Dermis microvascular lymphatic vessel endothelial cell (primary cell): ENCODE results near the gene TRPV5. TPM values are rescaled to one million over a fixed set of nuclear protein-coding genes. Genes with fewer than 3 reads are reported as not detected.

Experiments
- DNase-seq, 2 donors: peaks; one replicate each; pipeline versions ENCODE4 v3.0.0 to v3.0.0-alpha.2; 2010; ENCODE audit warnings: low read depth in 2 of 2
- total RNA-seq: library from RNA; depleted of rRNA; stranded (reverse); fragments of >200 nt; gene quantifications from 2 replicates; pipeline ENCODE4 v1.2.1, GENCODE V29; 2014

TRPV5 gene
- total RNA-seq, 1 donor from 2014 or later, result not detected

- DNase-seq, result no peak
Measured at GRCh38 chr7:142871260-142872105, 62.1 kb downstream of the TRPV5 start.

DNA sequence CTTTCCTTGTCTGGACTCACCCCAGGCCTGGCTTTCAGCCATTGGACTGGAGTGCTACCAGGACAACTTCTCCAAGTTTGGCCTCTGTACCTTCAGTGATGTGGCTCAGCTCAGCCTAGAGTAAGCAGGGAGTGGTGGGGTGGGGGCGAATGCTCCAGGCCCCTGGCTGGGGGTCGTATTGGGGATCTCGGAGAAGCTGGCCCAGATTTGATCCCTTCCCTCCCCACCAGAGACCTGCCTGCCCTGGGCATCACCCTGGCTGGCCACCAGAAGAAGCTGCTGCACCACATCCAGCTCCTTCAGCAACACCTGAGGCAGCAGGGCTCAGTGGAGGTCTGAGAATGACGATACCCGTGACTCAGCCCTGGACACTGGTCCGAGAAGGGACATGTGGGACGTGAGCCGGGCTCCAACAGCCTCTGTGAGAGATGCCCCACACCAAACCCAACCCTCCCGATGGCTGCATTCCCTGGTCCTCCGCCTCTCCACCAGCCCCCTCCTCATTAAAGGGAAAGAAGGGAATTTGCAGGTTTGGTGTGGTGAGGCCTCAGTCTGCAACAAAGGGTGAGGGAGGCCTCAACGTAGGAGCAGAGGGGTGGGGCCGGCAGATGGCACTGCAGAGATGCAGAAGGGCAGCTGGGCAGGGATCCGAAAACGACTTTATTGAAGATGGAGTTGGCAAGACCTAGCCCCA lies 62.8 kb downstream of the TRPV5 start:
- DNase-seq, result no peak

- no peak for DNase-seq
Measured at GRCh38 chr7:142870147-142870559, 63.4 kb downstream of the TRPV5 start.

DNA sequence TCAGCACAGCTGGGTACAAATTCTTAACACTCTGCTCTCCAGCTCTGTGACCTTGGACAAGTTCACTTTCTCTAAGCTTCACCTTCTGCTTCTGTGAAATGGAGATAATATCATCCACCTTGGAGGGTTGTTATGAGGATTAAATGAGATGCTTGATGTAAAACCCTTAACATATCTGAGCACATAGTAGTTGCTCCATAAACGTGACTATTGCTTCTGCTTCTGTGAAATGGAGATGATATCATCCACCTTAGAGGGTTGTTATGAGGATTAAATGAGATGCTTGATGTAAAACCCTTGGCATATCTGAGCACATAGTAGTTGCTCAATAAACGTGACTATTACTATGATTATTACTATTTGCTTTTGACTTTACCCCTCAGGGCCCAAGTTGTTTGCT lies 64.1 kb downstream of the TRPV5 start:
- DNase-seq, result no peak

DNA sequence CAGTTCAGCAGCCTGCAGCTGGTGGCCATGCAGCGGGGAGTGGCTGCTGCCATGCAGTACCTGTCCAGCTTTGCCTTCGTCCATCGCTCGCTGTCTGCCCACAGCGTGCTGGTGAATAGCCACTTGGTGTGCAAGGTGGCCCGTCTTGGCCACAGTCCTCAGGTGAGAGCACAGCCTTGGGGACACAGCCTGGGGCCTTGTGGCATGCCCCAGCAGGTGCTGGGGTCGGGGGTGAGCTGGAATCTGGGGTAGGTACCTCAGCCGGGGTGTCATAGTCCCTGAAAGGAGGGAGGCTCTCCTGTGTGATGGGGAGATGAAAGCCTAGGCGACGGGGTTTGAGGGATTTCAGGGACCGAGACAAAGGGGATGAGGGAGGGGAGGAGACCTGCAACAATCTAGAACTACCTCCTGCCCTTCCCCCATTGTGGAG lies 64.5 kb downstream of the TRPV5 start:
- no peak for DNase-seq

- no peak for DNase-seq
Measured at GRCh38 chr7:142868188-142868985, 65.2 kb downstream of the TRPV5 start.

DNA sequence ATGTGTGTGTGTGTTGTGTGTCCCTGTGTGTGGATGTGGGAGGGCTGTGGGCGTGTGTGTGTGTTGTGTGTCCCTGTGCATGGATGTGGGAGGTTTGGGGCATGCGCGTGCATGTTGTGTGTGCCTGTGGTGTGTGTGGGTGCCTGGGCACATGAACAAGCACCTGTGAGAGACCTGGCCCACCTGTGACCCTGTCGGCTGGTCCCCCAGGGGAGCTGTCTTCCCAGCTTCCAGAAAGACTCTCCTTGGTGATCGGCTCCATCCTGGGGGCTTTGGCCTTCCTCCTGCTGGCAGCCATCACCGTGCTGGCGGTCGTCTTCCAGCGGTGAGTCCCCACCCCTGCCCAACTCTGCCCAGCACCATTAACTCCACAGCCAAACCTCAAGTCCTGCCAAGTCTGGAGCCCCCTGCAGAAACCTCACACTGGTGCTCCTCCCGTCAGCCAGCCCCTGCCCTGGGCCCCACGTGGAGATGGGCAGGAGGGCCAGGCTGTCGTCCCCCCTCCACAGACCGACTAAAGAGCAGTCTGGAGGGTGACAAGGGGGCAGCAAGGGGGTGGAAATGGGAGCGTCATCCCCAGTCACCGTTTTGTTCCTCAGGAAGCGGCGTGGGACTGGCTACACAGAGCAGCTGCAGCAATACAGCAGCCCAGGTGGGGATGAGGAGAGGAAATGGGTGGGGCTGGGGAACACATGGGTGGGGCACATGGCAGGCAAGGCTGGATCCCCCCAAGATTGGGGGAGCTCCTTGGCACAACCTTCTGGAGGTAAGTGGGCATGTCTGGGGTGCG lies 66.0 kb downstream of the TRPV5 start:
- DNase-seq, result no peak

GRCh38 chr7:142867097-142867378 lies 66.5 kb downstream of the TRPV5 start:
- no peak for DNase-seq

GRCh38 chr7:142866361-142867096 lies 67.0 kb downstream of the TRPV5 start:
- peak in 1 of 2 donors; percentile 31 for DNase-seq

DNA sequence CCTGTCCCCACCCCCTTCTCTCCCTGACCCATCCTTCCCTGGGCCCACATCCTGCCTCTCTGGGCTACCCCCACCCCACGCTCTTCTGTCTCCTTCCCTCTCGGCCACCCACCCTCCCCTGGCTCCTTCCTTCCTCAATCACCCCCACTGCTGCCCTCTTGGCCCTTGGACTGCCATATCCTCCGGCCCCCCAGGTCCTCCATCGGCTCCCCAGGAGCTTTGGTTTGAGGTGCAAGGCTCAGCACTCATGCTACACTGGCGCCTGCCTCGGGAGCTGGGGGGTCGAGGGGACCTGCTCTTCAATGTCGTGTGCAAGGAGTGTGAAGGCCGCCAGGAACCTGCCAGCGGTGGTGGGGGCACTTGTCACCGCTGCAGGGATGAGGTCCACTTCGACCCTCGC lies 67.8 kb downstream of the TRPV5 start:
- no peak for DNase-seq

GRCh38 chr7:142864980-142865747 lies 68.4 kb downstream of the TRPV5 start:
- no peak for DNase-seq

DNA sequence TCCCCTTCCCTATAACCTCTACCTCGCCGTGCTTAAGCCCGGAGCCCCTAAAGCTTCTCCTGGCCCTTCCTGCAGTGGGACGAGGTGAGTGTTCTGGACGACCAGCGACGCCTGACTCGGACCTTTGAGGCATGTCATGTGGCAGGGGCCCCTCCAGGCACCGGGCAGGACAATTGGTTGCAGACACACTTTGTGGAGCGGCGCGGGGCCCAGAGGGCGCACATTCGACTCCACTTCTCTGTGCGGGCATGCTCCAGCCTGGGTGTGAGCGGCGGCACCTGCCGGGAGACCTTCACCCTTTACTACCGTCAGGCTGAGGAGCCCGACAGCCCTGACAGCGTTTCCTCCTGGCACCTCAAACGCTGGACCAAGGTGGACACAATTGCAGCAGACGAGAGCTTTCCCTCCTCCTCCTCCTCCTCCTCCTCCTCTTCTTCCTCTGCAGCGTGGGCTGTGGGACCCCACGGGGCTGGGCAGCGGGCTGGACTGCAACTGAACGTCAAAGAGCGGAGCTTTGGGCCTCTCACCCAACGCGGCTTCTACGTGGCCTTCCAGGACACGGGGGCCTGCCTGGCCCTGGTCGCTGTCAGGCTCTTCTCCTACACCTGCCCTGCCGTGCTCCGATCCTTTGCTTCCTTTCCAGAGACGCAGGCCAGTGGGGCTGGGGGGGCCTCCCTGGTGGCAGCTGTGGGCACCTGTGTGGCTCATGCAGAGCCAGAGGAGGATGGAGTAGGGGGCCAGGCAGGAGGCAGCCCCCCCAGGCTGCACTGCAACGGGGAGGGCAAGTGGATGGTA lies 69.5 kb downstream of the TRPV5 start:
- DNase-seq, result no peak

- no peak for DNase-seq
Measured at GRCh38 chr7:142862786-142863400, 70.7 kb downstream of the TRPV5 start.

- no peak for DNase-seq
Measured at GRCh38 chr7:142862351-142862750, 71.2 kb downstream of the TRPV5 start.

GRCh38 chr7:142860968-142861367 lies 72.6 kb downstream of the TRPV5 start:
- no peak for DNase-seq

DNA sequence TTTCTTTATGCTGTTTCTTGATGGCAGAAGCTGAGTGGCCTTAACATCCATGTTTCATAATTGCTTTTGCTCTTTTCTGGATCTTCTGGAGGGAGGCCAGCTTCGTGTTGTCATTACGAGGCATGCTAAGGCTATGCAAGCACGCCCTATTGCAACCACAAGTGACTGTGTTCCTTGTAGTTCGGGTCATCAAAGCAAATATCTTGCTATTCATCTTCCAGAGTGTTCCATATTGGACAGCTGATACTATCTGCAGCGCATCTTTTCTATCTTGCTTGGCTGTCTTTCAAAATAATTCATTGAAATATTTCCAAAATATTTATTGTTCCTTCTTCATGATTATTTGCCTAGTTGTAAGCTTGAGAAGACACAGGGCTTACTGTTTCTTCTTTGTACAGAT lies 73.7 kb downstream of the TRPV5 start:
- no peak for DNase-seq

DNA sequence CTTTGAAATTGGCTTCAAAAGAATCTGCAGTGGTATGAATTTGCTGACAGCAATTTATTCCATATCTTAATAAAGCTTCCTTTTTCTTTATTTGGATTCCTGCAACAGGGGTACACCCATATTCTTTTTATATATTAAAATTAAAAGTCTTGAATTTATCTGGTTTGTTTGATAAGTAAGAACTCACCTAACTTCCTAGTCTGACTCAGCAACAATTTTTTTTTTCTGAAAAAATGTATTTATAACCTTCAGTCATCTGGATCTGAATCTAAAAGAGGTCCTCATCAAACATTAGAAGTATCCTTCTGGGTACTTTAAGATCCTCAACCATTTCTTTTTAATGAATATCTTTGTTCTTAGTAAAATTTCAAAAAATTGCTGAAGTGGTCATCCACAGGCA lies 74.1 kb downstream of the TRPV5 start:
- DNase-seq, result no peak
